Stromal cell of bone marrow (primary cell): ENCODE data around the gene NCBP3.
"Not testable (repeated sequence)": the region's sequence is repeated elsewhere in the genome, so short reads cannot be mapped to it uniquely, and the experiment has no call there.

Experiments
- DNase-seq: peaks from one replicate; pipeline ENCODE4 v3.0.0-alpha.2; 2012; ENCODE audit warnings: low read depth

The NCBP3 gene

DNA sequence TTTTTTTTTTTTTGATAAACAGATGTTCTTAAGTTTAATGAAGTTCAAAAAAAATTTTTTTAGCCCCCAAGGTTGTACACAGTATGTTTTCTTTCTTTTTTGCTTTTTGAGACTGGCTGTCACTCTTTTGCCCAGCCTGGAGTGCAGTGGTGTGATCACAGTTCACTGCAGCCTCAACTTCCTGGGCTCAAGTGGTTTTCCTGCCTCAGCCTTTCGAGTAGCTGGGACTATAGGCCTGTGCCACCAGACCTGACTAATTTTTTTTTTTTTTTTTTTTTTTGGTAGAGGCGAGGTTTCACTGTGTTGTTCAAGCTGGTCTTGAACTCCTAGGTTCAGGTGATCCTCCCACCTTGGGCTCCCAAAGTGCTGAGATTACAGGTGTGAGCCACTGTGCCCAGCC, 57.8 kb downstream of the NCBP3 start:
- DNase-seq: no peak

DNA sequence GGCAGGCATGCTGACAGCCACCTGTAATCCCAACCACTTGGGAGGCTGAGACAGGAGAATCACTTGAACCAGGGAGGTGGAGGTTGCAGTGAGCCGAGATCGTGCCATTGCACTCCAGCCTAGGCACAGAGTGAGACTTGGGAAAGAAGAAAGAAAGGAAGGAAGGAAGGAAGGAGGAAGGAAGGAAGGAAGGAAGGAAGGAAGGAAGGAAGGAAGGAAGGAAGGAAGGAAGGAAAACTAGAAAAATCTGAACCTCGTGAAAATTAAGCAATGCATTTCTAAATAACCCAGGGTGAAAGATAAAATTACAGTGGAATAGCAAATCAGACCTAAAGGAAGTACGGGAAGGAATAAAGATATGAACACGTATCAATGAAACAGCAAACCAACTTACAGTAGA, 60.7 kb downstream of the NCBP3 start:
- not testable (repeated sequence) for DNase-seq

DNA sequence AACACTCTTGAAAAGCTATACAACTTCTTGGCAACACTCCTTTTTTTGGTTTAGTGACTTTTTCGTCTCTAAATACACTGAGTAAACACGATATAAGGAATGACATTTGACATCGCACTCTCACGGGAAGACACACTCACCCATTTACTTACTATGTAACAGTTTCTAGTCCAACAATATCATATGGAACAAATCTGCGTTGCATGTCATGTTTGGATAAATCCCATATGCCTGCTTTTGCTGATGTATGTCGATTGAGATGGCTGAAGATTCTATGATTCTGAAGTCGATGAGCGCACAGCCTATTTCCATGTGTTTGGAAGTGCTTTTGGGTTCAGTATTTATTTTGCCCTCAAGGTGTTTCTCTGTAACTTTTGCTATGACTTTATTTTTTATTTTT, 63.3 kb downstream of the NCBP3 start:
- no peak for DNase-seq

DNA sequence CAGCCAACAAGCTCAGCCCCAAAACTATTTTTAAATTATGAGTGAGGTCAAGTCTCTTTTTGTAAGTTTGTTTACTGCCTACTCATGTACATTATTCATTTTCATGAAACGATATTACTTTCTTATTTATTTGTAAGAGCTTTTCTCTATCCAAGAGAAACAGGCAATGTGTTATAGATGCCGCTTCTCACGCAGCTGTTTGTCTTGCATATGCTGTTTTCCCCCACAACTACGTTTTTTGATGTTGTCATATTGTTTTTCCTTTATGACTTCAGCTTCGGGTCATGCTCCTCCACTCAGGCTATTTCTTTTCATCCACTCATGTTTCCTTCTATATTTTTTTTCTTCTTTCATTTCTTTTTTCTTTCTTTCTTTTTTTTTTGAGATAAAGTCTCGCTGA, 65.1 kb downstream of the NCBP3 start:
- no peak for DNase-seq

DNA sequence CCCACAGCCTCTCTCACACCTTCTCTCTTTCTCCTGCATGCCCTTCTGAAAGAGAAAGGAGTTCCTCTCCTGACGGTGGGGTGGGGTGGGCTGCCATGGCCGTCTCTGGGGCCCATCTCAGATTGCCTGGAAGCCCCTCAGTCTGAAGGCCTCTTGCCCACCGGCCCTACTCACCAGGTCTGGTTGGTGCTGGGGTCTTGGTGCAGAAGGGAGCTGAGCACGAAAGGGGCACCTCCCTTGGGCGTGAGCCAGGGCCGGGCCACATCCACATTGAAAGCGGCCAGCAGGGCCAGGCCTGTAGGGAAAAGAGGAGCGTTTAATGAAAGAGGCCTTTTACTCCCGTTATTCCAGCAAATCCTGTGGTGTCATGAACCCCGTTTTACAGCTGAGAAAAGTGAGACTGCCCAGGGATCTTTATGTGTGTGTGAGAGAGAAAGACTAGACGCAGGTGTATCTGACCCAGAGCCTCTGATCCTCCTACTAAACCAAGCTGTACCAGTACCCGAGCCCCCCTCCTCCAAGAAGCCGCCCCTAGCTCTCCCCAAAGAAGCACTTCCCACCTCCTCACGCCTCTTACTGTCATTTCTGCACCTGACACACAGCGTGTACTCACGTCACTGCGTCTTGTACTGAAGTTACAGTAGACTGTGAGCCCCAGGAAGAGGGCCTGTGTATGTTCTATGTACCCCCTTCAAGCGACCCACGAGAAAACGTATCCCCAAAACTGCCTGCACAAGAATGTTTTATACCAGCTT, 68.5 kb downstream of the NCBP3 start:
- DNase-seq: no peak

DNA sequence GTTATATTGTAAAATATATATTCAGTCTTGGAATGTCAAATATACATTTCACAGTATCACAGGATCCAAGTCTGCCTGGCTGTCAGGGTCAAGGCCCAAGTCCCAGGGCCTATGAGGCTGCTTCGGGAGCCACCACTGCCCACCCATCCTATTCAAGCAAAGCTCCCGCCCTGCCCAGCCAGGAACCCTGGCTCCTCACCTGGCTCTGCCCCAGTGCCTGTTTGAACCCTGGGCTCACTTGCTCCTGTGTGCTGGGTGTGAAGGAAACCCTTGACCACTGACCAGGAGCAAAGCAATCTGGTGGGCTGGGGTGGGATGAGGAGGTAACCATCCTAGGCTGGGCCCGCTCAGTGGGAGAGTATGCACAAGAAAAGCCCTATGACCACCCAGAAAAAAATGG, 72.1 kb downstream of the NCBP3 start:
- DNase-seq: no peak

DNA sequence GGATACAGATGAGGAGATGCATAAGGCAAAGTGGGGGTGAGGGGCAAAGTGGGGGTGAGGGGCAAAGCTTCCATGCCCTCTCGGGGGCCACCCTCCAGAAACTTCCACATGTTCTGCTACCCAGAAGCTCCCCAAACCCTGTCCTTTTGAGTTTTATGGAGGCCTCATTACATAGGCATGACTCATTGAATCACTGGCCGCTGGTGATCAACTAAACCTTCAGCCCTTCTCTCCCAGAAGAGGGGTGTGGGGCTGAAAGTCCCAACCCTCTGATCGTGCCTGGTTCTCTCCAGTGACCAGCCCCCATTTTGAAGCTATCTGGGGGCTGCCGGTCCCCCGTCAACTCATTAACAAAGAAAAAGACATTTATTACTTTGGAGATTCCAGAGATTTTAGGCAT, 72.5 kb downstream of the NCBP3 start:
- peak; percentile 31 for DNase-seq

DNA sequence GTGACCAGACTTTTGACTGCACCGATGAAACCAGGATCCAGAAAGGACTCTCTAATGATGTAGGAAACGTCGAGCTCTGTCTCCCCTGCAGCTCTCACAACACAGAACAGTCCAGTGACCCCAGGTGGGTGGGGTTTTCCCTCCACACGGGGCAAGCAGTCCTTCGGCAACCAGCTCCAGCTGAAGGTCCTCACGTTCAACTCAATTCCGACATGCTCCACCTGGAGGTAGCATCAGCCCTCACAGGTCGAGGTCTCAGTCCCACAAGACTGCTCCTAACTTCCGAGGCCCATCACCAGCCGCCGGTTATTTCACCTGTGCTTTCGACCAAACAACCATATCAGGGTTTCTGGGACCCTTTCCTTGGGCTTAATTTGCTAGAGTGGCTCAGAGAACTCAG, 73.3 kb downstream of the NCBP3 start:
- DNase-seq: no peak

DNA sequence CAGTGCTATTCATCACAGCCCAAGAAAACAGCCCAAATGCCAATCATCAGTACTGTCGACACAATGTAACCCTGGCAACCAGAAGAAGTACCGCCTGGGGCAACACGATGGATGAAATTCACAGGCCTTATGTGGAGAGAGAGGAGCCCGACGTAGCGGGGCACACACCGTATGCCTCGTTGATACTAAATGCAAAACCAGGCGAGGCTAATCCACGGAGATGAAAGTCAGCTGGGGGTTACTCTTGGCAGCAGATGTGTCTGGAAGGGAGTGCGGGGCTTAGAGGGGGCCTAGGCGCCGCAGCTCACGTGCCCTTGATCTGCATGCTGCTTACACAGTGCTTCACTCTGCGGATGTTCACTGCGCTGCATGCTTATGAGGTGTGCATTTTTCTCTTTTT, 74.9 kb downstream of the NCBP3 start:
- no peak for DNase-seq

DNA sequence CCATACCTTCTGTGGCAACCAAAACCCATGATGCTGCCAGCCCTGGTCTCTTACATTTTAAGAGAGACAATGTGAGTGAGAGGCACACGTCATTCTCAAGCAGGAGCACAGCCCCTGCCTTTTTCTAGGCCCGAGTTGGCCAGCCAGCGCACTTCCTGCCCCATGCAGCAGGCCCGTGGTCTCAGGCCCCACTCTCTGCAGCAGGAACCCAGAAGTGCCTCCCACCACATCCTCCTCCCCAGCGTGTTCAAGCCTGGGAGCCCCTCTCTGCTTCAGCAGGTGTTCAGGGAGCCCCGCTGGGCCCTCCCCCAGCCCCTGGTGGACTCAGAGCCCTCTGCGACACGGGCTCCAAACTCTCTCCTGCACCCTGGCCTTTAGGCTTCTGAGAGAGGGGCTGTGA, 75.6 kb downstream of the NCBP3 start:
- DNase-seq: no peak

DNA sequence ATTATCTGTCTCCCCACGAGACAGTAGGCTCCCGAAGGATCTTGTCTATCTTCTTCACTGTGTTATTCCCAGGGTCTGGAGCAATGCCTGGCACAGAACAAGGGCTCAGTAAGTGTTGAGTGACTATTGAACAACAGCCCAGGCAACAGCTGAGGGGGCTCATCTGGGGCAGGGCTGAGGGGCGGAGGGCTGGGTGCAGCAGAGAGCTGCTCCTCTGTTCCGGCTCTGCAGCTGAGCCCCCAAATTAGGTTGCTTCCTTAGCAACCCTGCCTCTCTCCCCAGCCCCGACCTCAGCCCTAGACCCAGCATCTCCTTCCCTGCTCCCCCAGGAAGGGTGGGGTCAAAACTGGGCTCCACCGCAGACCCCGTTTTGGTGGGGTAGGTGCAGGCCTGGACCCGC, 77.3 kb downstream of the NCBP3 start:
- DNase-seq: no peak

DNA sequence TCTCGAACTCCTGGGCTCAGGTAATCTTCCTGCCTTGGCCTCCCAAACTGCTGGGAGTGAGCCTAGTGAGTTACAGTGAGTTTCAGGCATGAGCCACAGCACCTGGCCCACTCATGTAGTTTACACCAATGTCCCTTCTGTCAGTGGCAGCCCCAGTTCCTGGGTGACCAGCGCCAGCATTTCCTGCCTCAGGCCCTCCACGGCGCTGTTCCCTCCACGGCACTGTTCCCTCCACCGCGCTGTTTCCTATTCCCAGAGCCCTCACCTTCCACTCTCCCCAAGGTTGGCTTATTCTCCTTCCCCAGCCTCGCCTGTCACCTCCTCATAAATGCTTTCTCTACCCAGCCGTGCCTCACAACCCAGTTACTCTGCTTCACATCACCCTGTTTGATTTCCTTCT, 77.7 kb downstream of the NCBP3 start:
- DNase-seq: no peak

DNA sequence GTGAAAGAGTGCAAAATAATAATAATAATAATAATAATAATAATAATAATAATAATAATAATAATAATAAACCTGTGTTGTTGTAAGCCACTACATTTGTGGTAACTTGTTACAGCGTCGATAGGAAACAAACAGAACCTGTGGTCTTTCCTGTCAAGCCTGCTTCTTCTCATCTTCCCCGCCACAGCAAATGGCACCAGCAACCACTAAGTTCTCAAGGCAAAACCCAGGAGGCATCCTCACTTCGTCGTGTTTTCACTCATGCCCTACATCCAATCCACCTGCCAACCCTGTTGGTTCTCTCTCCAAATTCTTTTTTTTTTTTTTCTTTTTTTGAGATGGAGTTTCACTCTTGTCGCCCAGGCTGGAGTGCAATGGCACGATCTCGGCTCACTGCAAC, 79.3 kb downstream of the NCBP3 start:
- DNase-seq: no peak

DNA sequence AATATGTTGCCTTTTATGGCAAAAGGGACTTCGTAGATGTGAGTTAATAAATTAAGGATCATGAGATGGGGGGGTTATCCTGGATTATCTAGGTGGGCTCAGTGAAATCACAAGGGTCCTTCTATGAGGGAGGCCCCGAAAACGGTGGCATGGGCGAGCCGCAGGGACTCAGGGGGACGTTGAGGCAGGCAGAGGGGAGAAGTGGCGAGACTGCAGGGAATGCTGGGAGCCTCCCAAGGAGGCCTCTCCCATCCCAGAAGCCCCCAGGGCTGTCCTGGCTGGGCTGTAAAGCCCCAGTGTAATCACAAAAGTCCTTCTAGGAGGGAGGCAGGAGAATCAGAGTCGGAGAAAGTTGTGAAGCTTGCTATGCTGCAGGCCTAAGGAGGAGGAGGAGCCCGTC, 80.1 kb downstream of the NCBP3 start:
- no peak for DNase-seq

DNA sequence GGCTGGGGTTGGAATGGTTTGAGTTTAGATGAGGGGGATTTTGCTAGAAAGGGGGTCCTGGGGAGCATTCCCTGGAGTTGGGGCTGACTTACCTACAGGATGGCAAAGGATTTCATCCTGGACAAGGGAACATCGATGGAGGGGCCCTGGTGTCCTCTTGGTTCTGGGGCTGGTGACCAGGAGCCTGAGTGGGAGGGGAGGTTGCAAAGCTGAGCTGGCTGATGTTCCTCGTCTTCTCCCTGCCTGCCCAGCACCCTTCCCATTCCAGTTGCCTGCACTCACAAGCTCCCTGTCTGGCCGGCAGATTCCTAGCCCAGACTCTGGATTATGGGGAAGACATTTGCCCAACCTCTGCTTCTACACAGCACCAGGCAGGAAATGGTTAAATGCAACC, 82.3 kb downstream of the NCBP3 start:
- no peak for DNase-seq

DNA sequence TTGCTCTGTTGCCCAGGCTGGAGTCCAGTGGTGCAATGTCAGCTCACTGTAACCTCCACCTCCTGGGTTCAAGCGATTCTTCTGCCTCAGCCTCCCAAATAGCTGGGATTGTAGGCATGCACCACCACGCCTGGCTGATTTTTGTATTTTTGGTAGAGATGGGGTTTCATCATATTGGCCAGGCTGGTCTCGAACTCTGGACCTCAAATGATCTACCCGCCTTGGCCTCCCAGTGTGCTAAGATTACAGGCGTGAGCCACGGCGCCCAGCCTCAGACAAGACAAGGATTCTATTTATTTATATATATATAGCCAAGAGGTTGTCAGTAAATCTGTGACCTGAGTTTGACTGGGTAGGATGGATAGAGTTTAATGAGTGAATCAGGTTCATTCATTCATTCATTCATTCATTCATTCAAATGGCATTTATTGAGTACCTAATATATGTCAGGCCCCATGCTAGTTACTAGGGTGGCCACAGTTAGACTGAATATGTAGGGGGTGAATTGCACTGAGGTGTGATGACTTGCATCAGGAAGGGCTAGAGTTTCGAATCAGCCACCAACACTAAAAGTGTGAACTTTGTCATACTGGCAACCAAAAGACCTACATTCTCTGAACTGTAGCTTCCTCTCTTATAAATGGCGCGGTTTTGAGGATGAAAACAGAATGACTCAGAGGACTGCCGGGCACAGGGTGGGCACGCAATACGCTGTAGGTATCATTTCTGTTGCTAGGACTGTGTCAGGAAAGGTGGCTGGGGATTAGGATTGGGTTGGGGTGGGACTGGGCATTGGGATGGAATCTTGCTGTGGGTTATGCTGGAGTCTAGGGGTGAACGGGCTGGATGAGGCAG, 82.9 kb downstream of the NCBP3 start:
- DNase-seq: no peak

DNA sequence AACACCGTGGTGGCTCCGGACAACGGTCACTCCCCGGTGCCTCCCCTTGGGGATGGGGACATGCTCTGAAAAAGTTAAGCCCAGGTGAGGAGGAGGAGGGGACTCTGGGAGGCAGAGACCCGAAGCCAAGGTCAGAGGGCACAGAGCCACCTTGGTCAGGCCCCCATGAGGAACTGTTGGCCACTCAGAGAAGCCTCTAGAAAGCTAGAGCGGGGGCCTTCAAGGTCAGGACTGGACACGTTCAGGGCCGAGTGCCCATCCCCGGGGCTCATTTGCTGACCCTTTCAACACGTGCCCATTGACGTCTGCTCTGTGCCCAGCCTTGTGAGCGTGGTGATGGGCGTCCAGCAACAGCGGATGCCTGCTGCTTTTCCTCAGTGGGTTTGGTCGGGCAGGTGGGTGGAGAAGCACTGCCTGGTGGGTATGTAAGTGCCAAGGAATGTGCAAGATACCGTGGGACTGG, 84.1 kb downstream of the NCBP3 start:
- DNase-seq: no peak

DNA sequence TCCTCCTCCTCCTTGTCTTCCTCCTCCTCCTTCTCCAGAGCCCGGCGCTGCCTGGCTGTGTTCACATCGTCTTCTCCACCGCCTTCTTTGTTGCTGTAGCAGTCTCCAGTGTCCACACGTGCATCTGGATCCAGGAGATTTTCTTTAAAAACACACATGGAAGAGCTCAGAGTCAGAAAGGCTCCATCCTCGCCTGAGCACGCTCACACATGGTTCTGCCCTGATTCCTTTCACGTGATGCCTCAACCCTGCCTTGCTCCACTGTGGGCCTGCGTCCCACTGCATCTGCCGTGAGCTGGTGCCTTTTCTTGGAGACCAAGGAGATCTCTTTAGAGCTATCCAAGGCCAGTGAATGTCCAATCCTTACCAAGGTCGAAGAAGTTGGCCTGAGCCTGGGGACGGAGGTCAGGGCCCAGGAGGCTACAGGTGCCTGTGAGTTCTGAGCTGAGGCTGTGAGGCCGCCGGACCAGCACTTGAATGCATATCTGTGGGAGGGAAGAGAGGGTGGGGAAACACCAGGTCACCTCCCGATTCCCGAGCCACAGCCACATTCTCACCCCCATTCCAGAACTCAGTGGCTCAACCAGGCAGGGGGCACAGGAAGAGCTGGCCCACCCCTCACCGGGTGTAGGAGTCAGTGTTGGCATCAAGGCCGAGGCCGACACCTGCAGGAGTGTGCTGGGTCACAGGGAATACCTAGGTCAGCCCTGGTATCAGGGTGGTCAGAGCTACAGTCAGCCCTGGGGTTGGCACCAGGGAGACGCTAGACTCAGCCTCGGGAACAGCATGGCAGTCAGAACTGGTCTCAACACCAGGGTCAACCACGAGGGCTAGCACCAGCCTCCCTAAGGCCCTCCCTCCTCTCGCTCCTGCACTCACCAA, 84.8 kb downstream of the NCBP3 start:
- no peak for DNase-seq

DNA sequence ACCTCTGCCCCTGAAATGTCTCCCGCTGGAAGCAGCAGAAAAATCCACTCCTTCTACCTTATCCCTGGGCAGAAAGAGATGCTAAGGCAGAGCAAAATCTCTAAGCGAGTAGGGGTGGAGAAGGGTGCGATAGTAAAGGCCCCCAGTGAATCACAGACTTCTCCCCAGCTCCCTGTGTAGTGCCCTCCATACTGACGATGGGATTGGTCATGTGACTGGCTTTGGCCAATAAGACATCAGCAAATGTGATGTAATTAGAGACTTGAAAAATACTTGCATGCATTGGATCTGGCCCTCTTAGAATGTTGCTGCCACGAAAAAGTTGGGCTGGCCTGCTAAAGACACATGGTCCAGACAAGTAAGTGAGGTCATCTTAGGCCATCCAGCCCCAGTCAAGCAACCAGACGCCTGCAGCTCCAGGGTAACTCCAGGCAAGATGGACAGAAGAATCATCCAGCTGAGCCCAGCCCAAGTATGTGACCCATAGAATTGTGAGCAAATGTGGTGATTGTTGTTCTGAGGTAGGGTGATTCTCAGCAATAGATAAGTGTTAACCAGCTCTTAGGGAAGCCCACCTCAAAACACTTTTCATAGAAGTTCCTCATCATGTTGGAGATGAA, 86.3 kb downstream of the NCBP3 start:
- no peak for DNase-seq

DNA sequence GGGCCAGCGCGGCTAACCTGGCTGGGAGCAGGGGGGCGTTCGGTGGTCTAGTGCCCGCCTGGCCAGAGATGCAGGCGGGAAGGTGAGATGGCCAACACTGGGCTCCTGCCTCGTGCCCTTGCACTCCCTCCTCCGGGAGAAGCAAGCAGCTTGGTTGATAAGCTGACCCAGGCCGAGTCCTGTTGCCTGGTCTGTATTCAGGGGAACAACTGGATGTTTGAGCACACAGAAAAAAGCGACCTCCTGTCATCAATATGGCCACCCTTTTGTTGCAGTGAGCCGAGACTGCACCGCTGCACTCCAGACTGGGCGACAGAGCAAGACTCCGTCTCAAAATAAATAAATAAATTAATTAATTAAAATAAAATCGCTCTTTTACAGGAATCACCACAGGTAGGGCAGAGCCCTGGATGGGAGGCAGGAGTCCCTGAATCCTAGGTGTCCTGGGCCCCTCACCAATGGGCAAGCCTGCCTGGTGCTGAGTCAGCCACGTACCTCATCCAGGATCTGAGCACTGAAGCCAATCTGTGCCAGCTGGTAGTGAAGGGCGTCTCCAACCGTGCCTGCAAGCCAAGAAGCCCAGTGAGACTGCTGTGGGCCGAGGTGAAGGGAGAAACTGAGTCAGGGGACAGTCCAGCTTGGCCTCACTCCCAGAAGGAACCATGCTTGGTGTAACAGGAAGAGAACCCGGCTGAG, 90.6 kb downstream of the NCBP3 start:
- no peak for DNase-seq
